Measurements from ENCODE around the gene UBQLN4. TPM values are rescaled to one million over a fixed set of nuclear protein-coding genes. Genes with fewer than 3 reads are reported as not detected.

UBQLN4 gene
- total RNA-seq, 1 donor from 2014 or later: 36.4 TPM

DNA sequence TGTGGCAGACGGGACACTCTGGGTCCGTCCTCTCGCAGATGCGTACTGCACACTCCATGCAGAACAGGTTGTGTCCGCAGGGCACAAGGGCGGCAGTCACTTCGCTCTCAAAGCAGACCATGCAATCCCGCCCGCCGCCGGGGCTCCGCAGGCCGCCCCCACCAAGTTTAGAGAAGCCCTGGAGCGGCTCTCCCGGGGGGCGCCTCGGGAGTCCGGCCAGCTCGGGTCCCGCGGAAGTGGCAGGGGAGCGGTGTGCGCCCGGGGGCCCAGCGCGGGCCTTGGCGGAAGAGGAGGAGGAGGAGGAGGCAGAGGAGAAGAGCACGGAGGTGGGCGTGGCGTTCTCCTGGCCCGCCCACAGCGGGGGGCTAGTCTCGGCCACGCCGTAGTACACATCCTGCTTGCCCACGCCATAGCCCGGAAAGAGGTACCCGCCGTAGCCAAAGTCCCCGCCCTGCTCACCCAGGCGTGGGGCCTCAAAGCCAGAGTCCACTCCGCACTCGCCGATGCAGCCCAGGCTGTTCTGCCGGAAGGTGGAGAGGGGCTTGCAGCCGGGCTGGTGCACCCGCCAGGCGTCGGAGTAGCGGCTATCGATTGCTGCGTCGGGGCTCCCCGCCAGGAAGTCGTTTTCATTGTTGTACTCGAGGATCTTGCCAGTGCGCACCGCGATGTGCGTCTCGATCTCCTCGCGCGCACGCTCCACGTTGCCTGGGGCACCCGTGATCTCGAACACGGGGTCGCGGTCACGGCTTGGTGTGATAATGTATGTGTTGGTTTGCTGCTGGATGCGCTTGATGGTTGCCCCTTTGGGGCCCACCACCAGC is 23.2 kb upstream of the UBQLN4 start:
- peak overlapping the region; percentile 52 for H3K4me3 Mint-ChIP-seq (ENCODE audit: unreplicated experiment)
- peaks cover 18% of the 10 kb centered on the region for H3K36me3 Mint-ChIP-seq (ENCODE audit: unreplicated experiment)
- H3K27me3 Mint-ChIP-seq (ENCODE audit: unreplicated experiment): no peaks in the 10 kb centered on the region
- H3K4me1 Mint-ChIP-seq (ENCODE audit: unreplicated experiment): peaks cover 64% of the 10 kb centered on the region
- H3K9me3 Mint-ChIP-seq (ENCODE audit: unreplicated experiment): no peaks in the 10 kb centered on the region
- TF ChIP-seq, protein P1, sequence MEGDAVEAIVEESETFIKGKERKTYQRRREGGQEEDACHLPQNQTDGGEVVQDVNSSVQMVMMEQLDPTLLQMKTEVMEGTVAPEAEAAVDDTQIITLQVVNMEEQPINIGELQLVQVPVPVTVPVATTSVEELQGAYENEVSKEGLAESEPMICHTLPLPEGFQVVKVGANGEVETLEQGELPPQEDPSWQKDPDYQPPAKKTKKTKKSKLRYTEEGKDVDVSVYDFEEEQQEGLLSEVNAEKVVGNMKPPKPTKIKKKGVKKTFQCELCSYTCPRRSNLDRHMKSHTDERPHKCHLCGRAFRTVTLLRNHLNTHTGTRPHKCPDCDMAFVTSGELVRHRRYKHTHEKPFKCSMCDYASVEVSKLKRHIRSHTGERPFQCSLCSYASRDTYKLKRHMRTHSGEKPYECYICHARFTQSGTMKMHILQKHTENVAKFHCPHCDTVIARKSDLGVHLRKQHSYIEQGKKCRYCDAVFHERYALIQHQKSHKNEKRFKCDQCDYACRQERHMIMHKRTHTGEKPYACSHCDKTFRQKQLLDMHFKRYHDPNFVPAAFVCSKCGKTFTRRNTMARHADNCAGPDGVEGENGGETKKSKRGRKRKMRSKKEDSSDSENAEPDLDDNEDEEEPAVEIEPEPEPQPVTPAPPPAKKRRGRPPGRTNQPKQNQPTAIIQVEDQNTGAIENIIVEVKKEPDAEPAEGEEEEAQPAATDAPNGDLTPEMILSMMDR (IDR thresholded peaks at IDR 0.05): no peak
- no peak for DNase-seq (ENCODE audit: extremely low spot score, unreplicated experiment)
- H3K27ac Mint-ChIP-seq (ENCODE audit: unreplicated experiment): peak overlapping the region; percentile 54

DNA sequence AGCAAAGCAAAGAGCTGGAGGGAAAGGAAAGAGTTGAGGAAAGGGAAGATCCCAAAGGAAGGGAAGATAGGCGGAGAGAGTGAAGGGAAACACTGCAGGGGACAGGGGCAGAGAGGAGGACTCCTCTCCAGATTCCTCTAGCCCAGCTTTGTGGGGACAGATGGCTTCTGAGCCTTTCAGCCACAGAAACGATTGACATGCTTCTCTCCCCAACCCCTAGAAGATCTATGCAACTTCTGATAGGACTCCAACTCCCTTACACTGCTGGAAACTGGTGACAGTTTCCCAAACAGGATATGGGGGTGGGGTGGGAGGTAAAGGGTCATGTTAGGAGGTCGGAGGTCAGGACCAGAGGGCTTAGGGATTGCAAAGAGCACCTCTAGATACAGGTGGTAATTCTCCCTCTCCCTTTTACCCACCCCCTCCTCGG is 22.2 kb upstream of the UBQLN4 start:
- Mint-ChIP-seq H3K27ac (ENCODE audit: unreplicated experiment) (no peak overlapping the region), H3K27me3 (ENCODE audit: unreplicated experiment) (no peaks in the 10 kb centered on the region), H3K36me3 (ENCODE audit: unreplicated experiment) (peaks cover 18% of the 10 kb centered on the region), H3K4me1 (ENCODE audit: unreplicated experiment) (peaks cover 57% of the 10 kb centered on the region), H3K4me3 (ENCODE audit: unreplicated experiment) (peak overlapping the region; percentile 14), H3K9me3 (ENCODE audit: unreplicated experiment) (no peaks in the 10 kb centered on the region)
- DNase-seq (ENCODE audit: extremely low spot score, unreplicated experiment): no peak
- TF ChIP-seq, protein P1 (IDR thresholded peaks at IDR 0.05): no peak

DNA sequence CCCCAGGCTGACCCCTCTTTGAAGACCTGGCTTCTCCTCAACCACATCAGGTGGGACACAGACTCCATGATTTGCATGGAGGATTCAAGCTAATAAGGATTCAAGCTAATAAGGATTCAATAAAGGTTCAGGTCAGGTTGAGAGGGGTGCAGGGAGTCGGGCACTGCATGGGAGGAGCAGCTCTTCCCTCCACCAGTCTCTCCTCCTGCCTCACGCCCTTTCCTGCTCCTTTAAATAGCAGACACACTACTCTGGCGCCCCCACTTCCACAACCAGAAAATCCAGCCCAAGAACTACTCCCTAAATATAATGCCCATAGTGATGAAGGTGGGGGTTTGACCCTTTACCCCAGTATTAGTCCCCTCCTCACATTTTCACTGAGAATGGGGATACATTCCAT is 21.6 kb upstream of the UBQLN4 start:
- no peak for DNase-seq (ENCODE audit: extremely low spot score, unreplicated experiment)
- H3K36me3 Mint-ChIP-seq (ENCODE audit: unreplicated experiment): peaks cover 18% of the 10 kb centered on the region
- H3K27ac Mint-ChIP-seq (ENCODE audit: unreplicated experiment): no peak overlapping the region
- H3K9me3 Mint-ChIP-seq (ENCODE audit: unreplicated experiment): no peaks in the 10 kb centered on the region
- TF ChIP-seq, protein P1 (IDR thresholded peaks at IDR 0.05): no peak
- no peak overlapping the region for H3K4me3 Mint-ChIP-seq (ENCODE audit: unreplicated experiment)
- H3K4me1 Mint-ChIP-seq (ENCODE audit: unreplicated experiment): peaks cover 51% of the 10 kb centered on the region
- H3K27me3 Mint-ChIP-seq (ENCODE audit: unreplicated experiment): no peaks in the 10 kb centered on the region

DNA sequence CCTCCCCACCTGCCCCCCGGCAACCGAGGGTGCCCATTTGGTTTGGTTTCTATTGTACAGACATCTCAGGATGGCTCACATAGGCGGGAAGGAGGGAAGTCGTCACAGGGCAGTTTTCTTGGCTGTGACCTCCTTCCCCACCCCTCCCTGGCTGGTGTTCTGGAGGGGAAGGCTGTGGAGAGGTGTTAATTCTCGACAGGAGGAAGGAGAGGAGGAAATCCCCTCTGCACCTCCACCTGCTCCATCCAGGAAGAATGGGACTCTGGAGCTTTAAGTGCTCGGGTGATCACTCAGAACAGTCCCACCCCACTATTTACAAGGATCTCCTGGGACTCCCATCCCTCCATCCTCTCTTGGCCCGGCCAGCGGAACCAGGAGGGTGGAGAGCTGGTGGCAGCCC is 21.1 kb upstream of the UBQLN4 start:
- H3K36me3 Mint-ChIP-seq (ENCODE audit: unreplicated experiment): peaks cover 18% of the 10 kb centered on the region
- H3K27ac Mint-ChIP-seq (ENCODE audit: unreplicated experiment): no peak overlapping the region
- no peak overlapping the region for H3K4me3 Mint-ChIP-seq (ENCODE audit: unreplicated experiment)
- H3K9me3 Mint-ChIP-seq (ENCODE audit: unreplicated experiment): no peaks in the 10 kb centered on the region
- peaks cover 46% of the 10 kb centered on the region for H3K4me1 Mint-ChIP-seq (ENCODE audit: unreplicated experiment)
- TF ChIP-seq, protein P1 (IDR thresholded peaks at IDR 0.05): no peak
- DNase-seq (ENCODE audit: extremely low spot score, unreplicated experiment): no peak
- no peaks in the 10 kb centered on the region for H3K27me3 Mint-ChIP-seq (ENCODE audit: unreplicated experiment)

DNA sequence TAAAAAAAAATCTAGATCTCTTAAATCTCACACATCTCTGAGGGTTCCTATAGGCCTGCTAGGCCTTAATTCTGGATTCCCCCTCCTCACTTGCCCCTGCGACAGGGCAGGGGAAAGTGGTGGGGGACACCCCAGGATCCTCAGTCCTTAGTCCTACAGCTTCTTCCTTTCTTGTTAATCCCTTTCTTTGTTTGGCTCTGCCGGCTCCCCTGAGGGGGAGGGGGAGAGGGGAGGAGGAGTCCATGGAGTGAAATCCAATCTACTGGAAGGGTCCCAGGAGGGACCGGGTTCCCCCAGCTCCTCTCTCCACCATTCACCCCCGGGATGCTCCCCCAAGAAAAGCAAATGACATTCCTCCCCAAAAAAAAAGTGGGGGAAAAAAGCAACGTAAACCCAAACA is 20.1 kb upstream of the UBQLN4 start:
- Mint-ChIP-seq H3K27me3 (ENCODE audit: unreplicated experiment) (no peaks in the 10 kb centered on the region), H3K36me3 (ENCODE audit: unreplicated experiment) (peaks cover 18% of the 10 kb centered on the region), H3K4me3 (ENCODE audit: unreplicated experiment) (no peak overlapping the region), H3K27ac (ENCODE audit: unreplicated experiment) (peak overlapping the region; percentile 58), H3K9me3 (ENCODE audit: unreplicated experiment) (no peaks in the 10 kb centered on the region), H3K4me1 (ENCODE audit: unreplicated experiment) (peaks cover 39% of the 10 kb centered on the region)
- no peak for DNase-seq (ENCODE audit: extremely low spot score, unreplicated experiment)
- TF ChIP-seq, protein P1 (IDR thresholded peaks at IDR 0.05): no peak
